Measurements from ENCODE around the gene MUC13. TPM values are rescaled to one million over a fixed set of nuclear protein-coding genes. Genes with fewer than 3 reads are reported as not detected.
A peak's percentile ranks its signal among the peaks of the same experiment; 100 is the strongest.

Gene MUC13
- total RNA-seq, 1 experiment from 2014 or later, result 0.13 TPM

DNA sequence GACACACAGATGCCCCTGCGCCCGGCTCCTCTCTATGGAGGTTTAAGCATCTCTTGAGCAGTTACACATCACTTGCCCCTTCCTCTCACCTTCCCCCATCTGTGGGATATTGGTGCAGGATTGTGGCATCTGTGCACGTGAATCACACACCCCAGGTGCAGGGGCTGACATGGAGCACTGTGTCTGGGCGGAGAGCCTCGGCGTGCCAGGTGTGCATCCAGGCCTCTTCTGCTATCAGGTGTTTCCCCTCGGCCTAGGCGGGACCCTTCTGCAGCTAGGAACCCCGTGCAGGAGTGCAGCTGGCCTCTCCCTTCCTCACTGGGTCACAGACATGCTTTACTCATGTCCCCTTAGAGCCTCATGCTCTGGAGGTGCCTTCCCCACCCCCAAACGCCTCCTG is 33.4 kb upstream of the MUC13 start:
- intact Hi-C loops (cut with micrococcal nuclease; ENCODE audit: unreplicated experiment), result no loop called here
- no peak for ATAC-seq

GRCh38 chr3:124966521-124967445 is 32.2 kb upstream of the MUC13 start:
- BruUV-seq (replicated peaks), result no TSS peak
- intact Hi-C loops (cut with micrococcal nuclease; ENCODE audit: unreplicated experiment), result no loop called here
- in situ Hi-C loops (cut with HindIII; ENCODE audit: low pct_unique_long_range_greater_than_20kb, low sequenced_read_pairs), result no loop called here
- POLR2A ChIA-PET, result no interaction called here
- DNase-seq (ENCODE audit: low read depth, low spot score), result no peak
- 0 out of 4 replicates have a peak, but pooled peaks of 1 of the 2 experiments have one; percentile 20 for TF ChIP-seq REST (IDR thresholded peaks at IDR 0.05; ENCODE audit: insufficient read depth in 1 of 2, low read depth in 2 of 2, low read length in 1 of 2)
- TF ChIP-seq SIN3A (IDR thresholded peaks at IDR 0.05; ENCODE audit: borderline replicate concordance, insufficient read depth, low read depth, low read length), result no peak
- Histone ChIP-seq H3K27me3 (ENCODE audit: control insufficient read depth, insufficient read depth, low read length) (no peaks in the 10 kb centered on the region), H3K4me3 (ENCODE audit: low read depth in 2 of 2, low read length in 2 of 2) (no peak overlapping the region), H3K27ac (ENCODE audit: low read length) (no peak overlapping the region), H3K9me3 (ENCODE audit: control insufficient read depth, insufficient read depth, low read depth, low read length) (no peaks in the 10 kb centered on the region), H3K36me3 (ENCODE audit: control insufficient read depth, insufficient read depth, low read length) (no peaks in the 10 kb centered on the region), H3K4me1 (ENCODE audit: control insufficient read depth, insufficient read depth, low read length) (peaks cover 11% of the 10 kb centered on the region)
- CTCF ChIA-PET, result no interaction called here
- ATAC-seq, result no peak

More for the DNA sequence above, 33.4 kb upstream of the MUC13 start:
- Histone ChIP-seq H3K27me3 (ENCODE audit: control insufficient read depth, insufficient read depth, low read length) (no peaks in the 10 kb centered on the region), H3K4me3 (ENCODE audit: low read depth in 2 of 2, low read length in 2 of 2) (no peak overlapping the region), H3K4me1 (ENCODE audit: control insufficient read depth, insufficient read depth, low read length) (peaks cover 11% of the 10 kb centered on the region), H3K36me3 (ENCODE audit: control insufficient read depth, insufficient read depth, low read length) (no peaks in the 10 kb centered on the region), H3K27ac (ENCODE audit: low read length) (no peak overlapping the region), H3K9me3 (ENCODE audit: control insufficient read depth, insufficient read depth, low read depth, low read length) (no peaks in the 10 kb centered on the region)
- ChIA-PET CTCF (no interaction called here), POLR2A (no interaction called here)
- in situ Hi-C loops (cut with HindIII; ENCODE audit: low pct_unique_long_range_greater_than_20kb, low sequenced_read_pairs), result no loop called here
- TF ChIP-seq REST (IDR thresholded peaks at IDR 0.05; ENCODE audit: insufficient read depth in 1 of 2, low read depth in 2 of 2, low read length in 1 of 2), result no peak
- no TSS peak for BruUV-seq (replicated peaks)
- DNase-seq (ENCODE audit: low read depth, low spot score), result no peak

DNA sequence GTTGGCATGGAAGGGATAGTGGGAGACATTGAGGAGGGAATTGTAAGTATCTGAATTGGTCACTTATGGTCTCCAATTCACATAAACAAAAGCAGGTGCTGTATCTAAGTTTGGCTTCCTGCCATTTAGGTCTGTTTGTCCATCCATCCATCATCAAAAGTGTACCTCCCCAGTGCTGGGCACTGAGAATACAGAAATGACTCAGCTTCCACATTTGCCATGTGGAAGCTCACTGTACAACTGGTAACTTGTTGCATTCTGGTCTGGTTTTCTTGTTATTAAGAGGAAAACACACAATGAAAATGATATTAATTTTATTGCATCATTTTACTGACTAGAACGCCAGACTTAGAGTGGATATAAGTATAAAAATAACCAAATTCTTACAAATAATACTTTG is 30.9 kb upstream of the MUC13 start:
- BruUV-seq (replicated peaks), result no TSS peak

More for the DNA sequence above, 30.9 kb upstream of the MUC13 start:
- POLR2A ChIA-PET, result no interaction called here
- Histone ChIP-seq H3K27ac (ENCODE audit: low read length) (no peak overlapping the region), H3K9me3 (ENCODE audit: control insufficient read depth, insufficient read depth, low read depth, low read length) (no peaks in the 10 kb centered on the region), H3K36me3 (ENCODE audit: control insufficient read depth, insufficient read depth, low read length) (no peaks in the 10 kb centered on the region), H3K4me3 (ENCODE audit: low read depth in 2 of 2, low read length in 2 of 2) (no peak overlapping the region), H3K4me1 (ENCODE audit: control insufficient read depth, insufficient read depth, low read length) (peaks cover 11% of the 10 kb centered on the region), H3K27me3 (ENCODE audit: control insufficient read depth, insufficient read depth, low read length) (no peaks in the 10 kb centered on the region)
- intact Hi-C loops (cut with micrococcal nuclease; ENCODE audit: unreplicated experiment), result no loop called here
- in situ Hi-C loops (cut with HindIII; ENCODE audit: low pct_unique_long_range_greater_than_20kb, low sequenced_read_pairs), result no loop called here
- TF ChIP-seq POLR2AphosphoS5 (IDR thresholded peaks at IDR 0.05; ENCODE audit: low read depth, low read length), result no peak
- no peak for TF ChIP-seq SIN3A (IDR thresholded peaks at IDR 0.05; ENCODE audit: borderline replicate concordance, insufficient read depth, low read depth, low read length)
- no peak for TF ChIP-seq TCF7L2 (IDR thresholded peaks at IDR 0.05; ENCODE audit: low read depth, low read length)
- TF ChIP-seq REST (IDR thresholded peaks at IDR 0.05; ENCODE audit: insufficient read depth in 1 of 2, low read depth in 2 of 2, low read length in 1 of 2), result no peak
- TF ChIP-seq, protein P1, sequence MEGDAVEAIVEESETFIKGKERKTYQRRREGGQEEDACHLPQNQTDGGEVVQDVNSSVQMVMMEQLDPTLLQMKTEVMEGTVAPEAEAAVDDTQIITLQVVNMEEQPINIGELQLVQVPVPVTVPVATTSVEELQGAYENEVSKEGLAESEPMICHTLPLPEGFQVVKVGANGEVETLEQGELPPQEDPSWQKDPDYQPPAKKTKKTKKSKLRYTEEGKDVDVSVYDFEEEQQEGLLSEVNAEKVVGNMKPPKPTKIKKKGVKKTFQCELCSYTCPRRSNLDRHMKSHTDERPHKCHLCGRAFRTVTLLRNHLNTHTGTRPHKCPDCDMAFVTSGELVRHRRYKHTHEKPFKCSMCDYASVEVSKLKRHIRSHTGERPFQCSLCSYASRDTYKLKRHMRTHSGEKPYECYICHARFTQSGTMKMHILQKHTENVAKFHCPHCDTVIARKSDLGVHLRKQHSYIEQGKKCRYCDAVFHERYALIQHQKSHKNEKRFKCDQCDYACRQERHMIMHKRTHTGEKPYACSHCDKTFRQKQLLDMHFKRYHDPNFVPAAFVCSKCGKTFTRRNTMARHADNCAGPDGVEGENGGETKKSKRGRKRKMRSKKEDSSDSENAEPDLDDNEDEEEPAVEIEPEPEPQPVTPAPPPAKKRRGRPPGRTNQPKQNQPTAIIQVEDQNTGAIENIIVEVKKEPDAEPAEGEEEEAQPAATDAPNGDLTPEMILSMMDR (IDR thresholded peaks at IDR 0.05), result no peak
- DNase-seq (ENCODE audit: low read depth, low spot score) (no peak), ATAC-seq (no peak)
- CTCF ChIA-PET, result no interaction called here

Data from Panc1 (cell line).